LHCN-M2 (cell line): ENCODE data around the gene TPO. TPM values are rescaled to one million over a fixed set of nuclear protein-coding genes. Genes with fewer than 3 reads are reported as not detected.
"Not testable (repeated sequence)": the region's sequence is repeated elsewhere in the genome, so short reads cannot be mapped to it uniquely, and the experiment has no call there.

Experiments used
- DNase-seq: peaks from one replicate; pipeline ENCODE4 v3.0.0-alpha.2; 2012; ENCODE audit warnings: low read depth
- total RNA-seq: library from RNA; depleted of rRNA; stranded (reverse); fragments of >200 nt; gene quantifications from 2 replicates; pipeline ENCODE4 v1.2.3, GENCODE V29; 2014

The TPO gene
- total RNA-seq, 1 experiment from 2014 or later: not detected

GRCh38 chr2:1552611-1553010, 139.3 kb downstream of the TPO start:
- DNase-seq: no peak

- peak; percentile 60 for DNase-seq
These were observed 140.5 kb downstream of the TPO start for GRCh38 chr2:1553671-1554295.

- DNase-seq: no peak
These were observed 143.0 kb downstream of the TPO start for GRCh38 chr2:1556286-1556685.

- DNase-seq: peak; percentile 83
These were observed 143.7 kb downstream of the TPO start for GRCh38 chr2:1556776-1557466.

GRCh38 chr2:1557467-1557820, 144.2 kb downstream of the TPO start:
- DNase-seq: no peak

GRCh38 chr2:1559589-1560175, 146.4 kb downstream of the TPO start:
- DNase-seq: no peak

GRCh38 chr2:1561259-1561658, 148.0 kb downstream of the TPO start:
- no peak for DNase-seq

GRCh38 chr2:1561811-1562421, 148.7 kb downstream of the TPO start:
- DNase-seq: no peak

GRCh38 chr2:1563084-1563857, 150.0 kb downstream of the TPO start:
- no peak for DNase-seq

GRCh38 chr2:1563943-1564891, 151.0 kb downstream of the TPO start:
- DNase-seq: no peak

GRCh38 chr2:1567556-1568344, 154.5 kb downstream of the TPO start:
- no peak for DNase-seq

- DNase-seq: not testable (repeated sequence)
These were observed 155.0 kb downstream of the TPO start for GRCh38 chr2:1568345-1568668.

- DNase-seq: no peak
These were observed 156.7 kb downstream of the TPO start for GRCh38 chr2:1569879-1570450.

GRCh38 chr2:1571477-1572417, 158.5 kb downstream of the TPO start:
- no peak for DNase-seq

GRCh38 chr2:1572638-1573037, 159.4 kb downstream of the TPO start:
- peak; percentile 69 for DNase-seq

- DNase-seq: no peak
These were observed 164.6 kb downstream of the TPO start for GRCh38 chr2:1577846-1578245.

GRCh38 chr2:1581257-1581964, 168.1 kb downstream of the TPO start:
- DNase-seq: not testable (repeated sequence)
